HG03139 (cell line): ENCODE data around the gene ZNF845.
"Not testable (repeated sequence)": the region's sequence is repeated elsewhere in the genome, so short reads cannot be mapped to it uniquely, and the experiment has no call there.

Experiments used
- ATAC-seq: cut with Tn5 transposase; IDR thresholded peaks from one replicate; pipeline ENCODE4 v1.9.1; 2021; ENCODE audit not compliant: unreplicated experiment

ZNF845 gene

GRCh38 chr19:53333463-53334449 lies at the start of gene ZNF845:
Gene ZNF845 (plus strand): TSS chr19:53333749. CDS start chr19:53341308, 7,559 bp downstream.
- ATAC-seq, result peak; percentile 98

DNA sequence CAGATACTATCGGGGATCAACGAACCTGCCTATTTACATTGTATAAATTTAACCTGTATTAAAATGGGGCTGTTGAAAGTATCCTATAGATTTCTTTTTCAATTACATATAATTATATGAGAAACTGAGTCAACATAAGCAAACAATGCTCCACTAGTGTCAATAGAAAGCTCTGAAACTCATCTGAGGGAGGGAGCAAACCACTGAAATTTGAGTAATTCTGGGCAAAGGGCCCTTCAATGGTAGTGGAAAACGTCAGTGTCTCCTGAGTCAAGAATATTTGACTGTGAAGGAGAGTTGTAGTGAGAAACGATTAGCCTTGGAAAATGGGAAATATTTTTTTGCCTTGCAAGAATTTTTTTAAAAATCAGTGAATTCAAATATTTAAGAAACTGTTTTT lies 48.5 kb upstream of the ZNF845 start:
- ATAC-seq, result no peak

DNA sequence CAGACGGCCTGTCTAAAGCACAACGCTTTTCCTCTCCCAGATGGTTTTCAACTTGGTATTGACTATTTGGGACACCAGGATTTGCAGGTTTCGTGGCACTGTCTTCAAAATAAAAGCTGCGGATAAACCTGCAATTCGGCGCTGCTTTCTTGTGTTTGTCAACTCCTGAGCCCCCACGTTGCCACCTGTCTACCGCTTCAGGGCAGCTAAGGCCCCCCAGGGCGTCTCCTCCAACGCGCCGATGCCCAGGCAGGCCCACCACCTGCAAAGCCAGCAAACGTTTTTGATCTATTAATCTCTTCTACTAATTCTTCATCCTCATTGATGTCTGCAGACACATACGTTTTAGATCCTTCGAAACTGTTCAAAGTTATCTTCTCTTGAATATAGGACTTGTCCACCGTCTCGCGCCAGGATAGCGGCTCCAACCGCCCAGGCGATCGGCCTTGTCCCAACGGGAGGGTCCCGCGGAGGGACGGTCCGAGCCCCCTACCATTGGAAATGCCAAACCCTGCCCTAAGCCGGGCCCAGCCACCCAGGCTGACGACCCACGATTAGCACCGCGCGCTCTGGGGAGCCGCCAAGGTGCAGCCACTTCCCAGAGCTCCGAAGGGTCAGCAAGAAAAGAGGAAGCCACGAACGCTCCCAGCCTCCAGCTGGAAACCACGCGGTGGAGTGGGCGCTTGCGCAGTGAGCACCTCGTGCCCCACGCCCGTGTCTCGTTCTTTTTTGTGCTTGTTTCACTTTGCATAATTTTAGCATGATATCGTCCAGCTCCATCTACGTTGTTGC lies 42.6 kb upstream of the ZNF845 start:
- no peak for ATAC-seq

DNA sequence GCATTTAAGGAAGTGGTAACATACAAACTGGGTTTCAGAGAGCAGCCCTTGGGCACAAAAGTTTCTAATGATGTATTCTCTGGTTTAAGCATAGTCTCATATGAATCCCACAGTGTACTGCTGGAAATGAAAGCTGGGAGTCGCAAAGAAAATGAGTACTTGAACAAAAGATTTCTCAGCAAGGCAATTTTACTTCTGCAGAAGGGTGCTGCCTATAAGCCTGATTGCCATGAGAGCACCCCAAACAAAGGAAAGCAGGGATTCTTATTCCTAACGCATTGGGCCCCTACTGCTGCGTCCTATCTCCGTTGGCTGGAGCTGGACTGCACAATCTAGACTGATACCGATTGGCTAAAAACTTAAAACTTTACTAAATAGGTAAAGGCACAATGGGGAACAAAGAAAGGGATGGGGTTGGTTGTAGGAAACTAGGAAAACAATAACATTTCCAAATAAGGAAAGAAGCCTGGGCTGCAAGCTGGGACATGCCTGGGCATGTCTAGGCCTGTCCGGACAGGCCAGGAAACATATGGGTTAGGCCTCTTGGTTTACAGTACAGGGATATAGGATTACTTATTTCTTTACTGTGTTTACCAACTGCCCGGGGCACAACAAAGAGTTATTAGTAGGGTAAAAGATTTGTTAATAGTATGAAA lies 38.6 kb upstream of the ZNF845 start:
- no peak for ATAC-seq

- not testable (repeated sequence) for ATAC-seq
Measured at GRCh38 chr19:53301341-53301740, 32.2 kb upstream of the ZNF845 start.

GRCh38 chr19:53308339-53308811 lies 25.2 kb upstream of the ZNF845 start:
- no peak for ATAC-seq

- ATAC-seq, result no peak
Measured at GRCh38 chr19:53311044-53311443, 22.5 kb upstream of the ZNF845 start.

GRCh38 chr19:53311897-53312296 lies 21.7 kb upstream of the ZNF845 start:
- ATAC-seq, result no peak

GRCh38 chr19:53328967-53329366 lies 4.6 kb upstream of the ZNF845 start:
- ATAC-seq, result no peak

DNA sequence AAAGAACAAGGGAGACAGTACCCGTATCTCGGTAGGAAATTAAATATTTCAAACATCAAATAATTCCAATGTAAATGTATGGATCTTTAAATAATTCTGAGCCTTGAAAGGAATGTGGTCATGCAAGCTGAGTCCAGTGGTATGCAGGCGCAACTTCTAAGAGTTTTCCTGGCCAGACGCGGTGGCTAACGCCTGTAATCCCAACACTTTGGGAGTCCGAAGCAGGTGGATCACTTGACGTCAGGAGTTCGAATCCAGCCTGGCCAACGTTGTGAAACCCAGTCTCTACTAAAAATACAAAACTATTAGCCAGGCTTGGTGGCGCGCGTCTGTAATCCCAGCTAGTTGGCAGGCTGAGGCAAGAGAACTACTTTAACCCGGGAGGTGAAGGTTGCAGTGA lies 1.1 kb upstream of the ZNF845 start:
- no peak for ATAC-seq

DNA sequence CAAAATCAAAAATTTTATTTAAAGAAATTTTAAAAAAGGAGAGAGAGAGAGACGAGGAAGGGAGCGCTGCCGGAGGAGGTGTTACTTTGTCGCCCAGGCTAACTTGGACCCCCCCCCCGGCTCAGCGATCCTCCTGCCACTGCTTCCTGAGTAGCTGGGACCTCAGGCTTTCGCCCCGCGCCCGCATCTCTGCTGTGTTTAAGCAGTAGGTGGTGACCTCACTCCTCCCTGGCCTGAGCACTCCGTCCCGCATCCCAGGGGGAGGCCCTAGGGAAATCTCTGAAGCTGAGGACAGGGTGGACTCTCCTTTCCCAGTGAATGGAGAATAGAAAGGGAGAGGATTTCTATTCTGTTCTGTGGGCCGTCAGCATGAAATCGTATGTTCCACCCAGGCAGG lies 485 bp upstream of the ZNF845 start:
- ATAC-seq, result no peak

GRCh38 chr19:53344403-53344802 lies 10.9 kb downstream of the ZNF845 start:
- not testable (repeated sequence) for ATAC-seq

- no peak for ATAC-seq
Measured at GRCh38 chr19:53355739-53356138, 22.2 kb downstream of the ZNF845 start.

GRCh38 chr19:53357821-53358581 lies 24.5 kb downstream of the ZNF845 start:
- no peak for ATAC-seq

DNA sequence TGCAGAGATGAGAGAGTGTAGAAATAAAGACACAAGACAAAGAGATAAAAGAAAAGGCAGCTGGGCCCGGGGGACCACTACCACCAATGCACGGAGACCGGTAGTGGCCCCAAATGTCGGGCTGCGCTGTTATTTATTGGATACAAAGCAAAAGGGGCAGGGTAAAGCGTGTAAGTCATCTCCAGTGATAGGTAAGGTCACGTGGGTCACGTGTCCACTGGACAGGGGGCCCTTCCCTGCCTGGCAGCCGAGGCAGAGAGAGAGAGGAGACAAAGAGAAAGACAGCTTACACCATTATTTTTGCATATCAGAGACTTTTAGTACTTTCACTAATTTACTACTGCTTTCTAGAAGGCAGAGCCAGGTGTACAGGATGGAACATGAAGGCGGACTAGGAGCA lies 26.5 kb downstream of the ZNF845 start:
- ATAC-seq, result not testable (repeated sequence)

DNA sequence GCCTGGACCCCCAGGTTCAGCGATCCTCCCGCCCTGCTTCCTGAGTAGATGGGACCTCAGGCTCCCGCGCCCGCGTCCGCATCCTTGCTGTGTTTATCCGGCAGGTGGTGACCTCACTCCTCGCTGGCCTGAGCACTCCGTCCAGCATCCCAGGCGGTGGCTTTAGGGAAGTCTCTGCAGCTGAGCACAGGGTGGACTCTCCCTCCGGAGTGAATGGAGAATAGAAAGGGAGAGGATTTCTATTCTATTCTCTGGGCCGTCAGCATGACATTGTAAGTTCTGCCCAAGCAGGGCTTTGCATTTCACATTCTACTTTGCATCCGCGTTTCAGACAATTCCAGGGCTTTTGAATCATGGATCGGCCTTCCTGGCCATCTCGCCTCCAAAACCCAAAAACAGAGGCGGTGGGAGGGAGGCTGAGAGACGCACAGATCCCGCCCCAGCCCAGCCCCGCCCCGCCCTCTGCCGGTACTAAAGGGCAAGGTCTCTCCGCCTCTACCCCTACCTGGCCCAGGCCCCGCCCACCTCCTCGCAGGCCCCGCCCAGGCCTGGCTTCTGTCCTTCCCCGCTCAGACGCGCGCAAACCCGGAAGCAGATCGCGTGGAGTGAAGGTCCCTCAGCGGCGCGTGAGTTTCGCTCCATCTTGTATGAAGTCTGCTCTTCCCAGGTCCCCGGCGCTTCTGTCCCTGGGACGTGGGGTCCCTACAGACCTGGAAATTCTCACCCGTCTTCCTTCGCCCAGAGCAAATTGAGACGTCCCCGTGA lies 31.8 kb downstream of the ZNF845 start, which contains the start of gene ZNF525:
Gene ZNF525 (plus strand): TSS at position 572 of the 765 bp plus-strand sequence. CDS start 6,577 bp downstream, outside the sequence.
- peak; percentile 94 for ATAC-seq

DNA sequence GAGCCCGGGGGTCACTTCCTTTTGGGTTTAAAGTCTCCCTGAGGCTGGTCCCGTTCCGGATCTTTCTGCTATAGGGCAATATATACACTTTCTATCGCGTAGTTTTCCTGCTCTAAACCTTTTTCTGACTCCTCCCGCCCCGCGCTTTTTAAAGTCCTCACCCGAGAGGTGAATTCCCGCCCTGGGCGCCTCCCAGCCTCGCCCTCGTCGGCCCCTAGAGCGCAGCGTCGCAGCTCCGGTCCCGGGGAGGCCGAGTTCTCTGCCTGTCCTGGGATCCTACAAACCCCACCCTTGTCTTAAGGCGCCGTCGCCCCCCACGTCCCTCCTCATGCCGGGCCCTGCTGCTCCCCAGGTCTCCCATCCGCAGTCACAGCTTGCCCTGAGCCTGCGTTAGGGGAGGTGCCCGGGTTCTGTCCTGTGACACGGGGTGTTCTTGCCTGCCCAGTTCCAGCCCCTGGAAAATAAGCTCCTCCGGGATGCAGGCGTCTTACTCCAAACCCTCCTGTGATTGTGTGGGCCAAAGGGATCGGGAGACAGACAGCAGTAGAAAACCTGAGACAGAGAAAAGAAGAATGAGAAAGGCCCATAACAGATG lies 32.4 kb downstream of the ZNF845 start:
- peak; percentile 7 for ATAC-seq

DNA sequence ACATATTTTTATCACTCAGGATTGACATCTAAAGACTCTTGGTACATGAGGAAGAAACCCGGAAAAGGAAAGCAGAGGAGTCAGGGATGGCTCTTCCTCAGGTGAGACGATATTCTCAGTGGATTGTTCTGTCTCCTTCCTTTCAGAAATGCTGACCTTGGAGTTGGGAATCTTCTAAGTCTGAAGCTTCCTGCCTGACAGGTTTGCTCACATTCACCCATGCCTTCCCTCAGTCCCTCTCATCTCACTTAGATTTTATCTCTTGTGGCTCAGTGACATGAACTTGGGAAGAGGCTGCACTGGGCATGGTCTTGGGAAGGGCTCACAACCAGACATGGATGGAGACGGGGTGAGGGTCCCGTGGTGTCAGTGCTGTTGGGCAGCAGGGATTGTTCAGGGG lies 38.6 kb downstream of the ZNF845 start:
- no peak for ATAC-seq

DNA sequence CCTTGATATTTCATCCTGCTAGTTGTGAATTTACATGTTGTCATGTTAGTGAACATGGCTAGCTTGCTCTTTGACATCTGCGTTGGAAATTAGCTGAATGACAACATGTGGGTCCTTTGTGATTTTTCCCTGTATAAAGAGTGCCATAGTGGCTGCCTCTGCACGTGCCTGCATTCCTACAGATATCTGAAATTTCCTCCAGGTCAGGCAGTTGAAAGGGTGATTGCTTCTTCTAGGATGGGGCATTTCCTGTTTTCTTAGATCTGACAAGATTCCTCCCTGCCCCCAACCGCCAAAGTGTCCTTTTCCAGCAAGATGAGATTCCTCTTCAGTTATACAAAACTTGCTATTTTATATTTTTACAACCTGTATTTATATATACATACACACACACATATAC lies 40.7 kb downstream of the ZNF845 start:
- no peak for ATAC-seq
